Measurements from ENCODE around the gene RHBDD3.
"Not testable (repeated sequence)": the region's sequence is repeated elsewhere in the genome, so short reads cannot be mapped to it uniquely, and the experiment has no call there.

The RHBDD3 gene

DNA sequence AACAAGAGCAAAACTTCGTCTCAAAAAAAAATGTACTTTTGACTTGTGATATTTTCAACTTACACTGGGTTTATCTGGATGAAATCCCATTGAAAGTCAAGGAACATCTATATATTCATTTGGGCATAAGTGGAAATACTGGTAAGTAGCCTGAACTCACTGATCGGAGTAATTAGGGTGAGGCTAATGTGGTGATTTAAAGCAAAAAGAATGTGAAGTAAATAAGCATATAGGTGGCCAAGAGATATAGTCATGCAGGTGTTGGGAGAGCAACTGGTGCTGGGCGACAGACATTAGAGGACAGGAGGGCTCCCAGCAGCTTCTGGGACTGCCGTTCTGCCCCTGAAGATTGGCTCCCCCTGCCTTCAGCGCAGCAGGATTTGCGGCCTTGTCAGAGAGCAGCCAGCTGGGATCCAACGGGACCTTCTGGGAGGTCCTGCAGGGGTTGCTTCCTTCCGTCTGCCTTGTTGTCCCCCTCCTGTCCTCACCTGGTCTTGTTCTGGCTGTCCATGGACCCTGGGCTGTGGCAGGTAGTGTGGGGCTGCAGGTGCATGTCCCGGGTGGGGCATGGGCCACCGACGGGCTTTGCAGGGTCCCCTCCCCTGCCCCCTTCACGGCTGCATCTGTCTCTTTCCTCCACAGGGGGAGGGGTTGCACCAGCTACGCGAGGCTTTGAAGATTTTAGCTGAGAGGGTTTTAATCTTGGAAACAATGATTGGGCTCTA is 14.1 kb downstream of the RHBDD3 start:
- in situ Hi-C loops (cut with HindIII; ENCODE audit: low sequenced_read_pairs): no loop called here

DNA sequence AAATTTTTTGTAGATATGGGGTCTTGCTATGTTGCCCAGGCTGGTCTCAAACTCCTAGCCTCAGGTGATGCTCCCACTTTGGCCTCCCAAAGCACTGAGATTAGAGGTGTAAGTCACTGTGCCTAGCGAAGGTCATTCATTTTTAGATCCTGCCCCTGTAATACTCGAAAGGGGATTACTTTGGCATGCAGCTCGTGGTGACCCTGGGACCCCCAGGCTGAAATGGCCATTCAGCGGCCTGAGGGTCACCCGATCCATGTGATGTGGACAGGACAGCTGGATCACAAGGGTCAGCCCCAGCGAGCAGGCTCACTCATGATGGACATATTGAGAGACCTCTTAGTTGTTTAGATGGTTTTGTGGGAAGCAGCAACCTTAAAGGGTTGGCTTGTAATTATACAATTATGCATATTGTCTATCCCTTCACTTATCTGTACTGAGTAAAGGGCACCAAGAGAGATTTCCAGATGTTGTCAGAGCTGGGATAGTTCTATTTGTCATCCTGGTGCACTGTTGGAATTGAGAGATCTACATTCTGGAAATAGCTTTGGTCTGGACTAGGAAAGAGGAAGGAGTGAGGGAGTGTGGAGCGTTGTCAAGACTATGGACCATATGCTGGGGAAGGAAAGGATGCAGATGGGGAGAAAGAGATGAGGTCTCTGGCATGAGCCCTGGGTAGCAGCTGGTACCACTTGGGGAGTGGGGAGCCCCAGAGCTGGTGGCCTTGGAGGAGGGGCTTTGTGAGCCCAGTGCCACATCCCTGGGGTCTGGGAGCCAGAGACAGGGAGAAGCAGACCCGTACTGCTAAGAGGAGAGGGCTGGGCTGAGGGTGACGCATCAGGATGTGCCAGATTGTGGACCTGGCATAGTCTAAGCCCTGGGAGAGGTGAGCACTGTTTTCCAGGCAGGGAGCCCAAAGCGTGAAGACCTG is 15.5 kb downstream of the RHBDD3 start:
- in situ Hi-C loops (cut with HindIII; ENCODE audit: low sequenced_read_pairs): no loop called here

GRCh38 chr22:29251265-29251664 is 16.5 kb downstream of the RHBDD3 start:
- in situ Hi-C loops (cut with HindIII; ENCODE audit: low sequenced_read_pairs): no loop called here

- in situ Hi-C loops (cut with HindIII; ENCODE audit: low sequenced_read_pairs): not testable (repeated sequence)
These were observed 19.9 kb downstream of the RHBDD3 start for GRCh38 chr22:29247891-29248290.

DNA sequence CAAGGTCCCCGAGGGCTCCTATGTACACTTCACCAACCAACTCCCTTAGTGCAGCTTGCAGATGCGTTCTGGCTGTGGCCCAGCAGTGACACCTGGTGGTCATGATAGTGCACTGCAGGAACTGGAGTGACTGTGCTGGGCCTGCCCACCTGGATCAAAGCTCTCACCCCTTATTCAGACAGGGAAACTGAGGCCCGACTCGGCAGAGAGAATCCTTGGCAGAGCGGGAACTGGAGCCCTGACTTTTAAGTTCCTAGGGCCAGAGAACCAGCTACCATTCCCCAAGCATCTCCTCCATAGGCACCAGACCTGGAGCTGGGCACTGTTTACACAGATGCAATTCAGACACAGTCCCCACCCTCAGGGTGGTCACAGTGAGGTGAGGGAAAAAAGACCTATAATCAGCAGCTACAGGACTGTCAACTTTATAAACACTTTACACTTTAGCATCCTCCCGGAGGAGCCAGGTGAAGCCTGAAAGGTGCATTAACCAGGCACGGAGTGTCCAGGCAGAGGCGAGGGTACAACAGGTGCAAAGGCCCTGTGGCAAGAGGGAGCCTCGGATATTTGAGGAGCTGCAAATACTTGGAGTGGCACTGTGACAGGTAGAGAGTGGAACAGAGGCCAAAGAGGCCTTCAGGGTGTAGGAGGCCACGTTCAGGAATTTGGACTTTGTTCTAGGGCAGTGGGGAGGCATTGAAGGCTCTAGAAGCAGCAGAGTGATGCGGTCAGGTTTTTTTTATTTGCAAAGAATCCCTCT is 22.0 kb downstream of the RHBDD3 start:
- in situ Hi-C loops (cut with HindIII; ENCODE audit: low sequenced_read_pairs): no loop called here

- in situ Hi-C loops (cut with HindIII; ENCODE audit: low sequenced_read_pairs): no loop called here
These were observed 22.8 kb downstream of the RHBDD3 start for GRCh38 chr22:29244785-29245625.

DNA sequence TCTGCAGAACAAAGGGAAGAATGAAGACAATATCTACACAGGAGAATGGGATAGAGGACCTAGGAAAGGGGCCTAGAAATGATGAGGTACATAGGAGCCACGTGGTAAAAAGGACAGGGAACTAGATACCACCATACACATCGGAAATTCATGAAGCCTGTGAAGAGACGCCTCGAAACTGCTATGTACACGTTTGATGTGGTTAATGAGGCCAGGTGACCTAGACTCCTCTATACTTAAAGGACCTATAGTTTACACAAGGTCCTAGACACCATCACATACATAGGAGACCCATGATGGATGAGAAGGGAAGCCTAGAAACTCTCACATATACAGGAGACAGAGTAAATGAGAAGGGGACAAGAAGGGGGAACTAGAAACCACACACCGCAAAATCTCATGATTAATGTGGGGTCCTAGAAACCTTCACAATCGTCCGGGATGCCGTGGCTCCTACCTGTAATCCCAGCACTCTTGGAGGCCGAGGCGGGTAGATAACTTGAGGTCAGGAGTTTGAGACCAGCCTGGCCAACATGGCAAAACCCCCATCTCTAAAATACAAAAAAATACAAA is 23.8 kb downstream of the RHBDD3 start:
- in situ Hi-C loops (cut with HindIII; ENCODE audit: low sequenced_read_pairs): no loop called here

DNA sequence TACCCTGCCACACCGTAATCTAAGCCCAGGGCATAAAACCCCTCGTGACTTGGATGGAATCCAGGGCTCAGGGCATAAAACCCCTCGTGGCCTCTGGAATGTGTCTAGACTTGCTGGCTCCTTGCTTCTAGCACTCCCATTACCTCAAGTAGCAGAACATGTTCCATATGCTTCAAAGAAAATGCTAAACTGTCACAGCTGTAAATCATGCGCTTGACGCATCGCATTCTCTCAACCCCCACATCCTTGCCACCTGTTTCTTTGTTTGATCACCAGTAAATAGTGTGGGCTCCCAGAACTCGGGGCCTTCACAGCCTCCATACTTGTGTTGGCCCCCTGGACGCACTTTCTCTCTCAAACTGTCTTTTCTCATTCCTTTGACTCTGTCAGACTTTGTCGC is 27.3 kb downstream of the RHBDD3 start:
- in situ Hi-C loops (cut with HindIII; ENCODE audit: low sequenced_read_pairs): not testable (repeated sequence)

DNA sequence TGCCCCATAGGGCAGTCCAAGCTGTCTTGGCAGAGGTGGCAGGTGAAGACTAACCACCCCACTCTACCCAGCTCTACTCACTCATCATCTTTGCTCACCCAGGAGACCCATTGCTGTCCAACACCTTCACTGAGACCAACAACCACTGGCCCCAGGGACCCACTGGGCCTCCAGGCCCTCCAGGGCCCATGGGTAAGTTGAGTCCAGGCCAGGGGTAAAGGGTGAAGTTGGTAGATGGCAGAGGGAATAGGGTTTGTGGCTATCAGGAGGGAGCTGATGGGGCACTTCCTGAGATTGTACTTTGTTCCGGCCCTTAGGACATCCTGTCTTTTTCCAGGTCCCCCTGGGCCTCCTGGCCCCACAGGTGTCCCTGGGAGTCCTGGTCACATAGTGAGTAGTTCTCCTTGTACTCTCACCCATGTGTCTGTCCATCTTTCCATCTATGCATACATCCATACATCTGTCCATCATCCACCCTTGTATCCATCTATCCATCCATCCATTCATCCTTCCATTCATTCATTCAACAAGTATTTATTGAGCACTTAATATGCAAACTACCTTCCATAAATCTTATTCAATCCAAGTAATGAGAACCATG is 34.4 kb downstream of the RHBDD3 start:
- in situ Hi-C loops (cut with HindIII; ENCODE audit: low sequenced_read_pairs): no loop called here

DNA sequence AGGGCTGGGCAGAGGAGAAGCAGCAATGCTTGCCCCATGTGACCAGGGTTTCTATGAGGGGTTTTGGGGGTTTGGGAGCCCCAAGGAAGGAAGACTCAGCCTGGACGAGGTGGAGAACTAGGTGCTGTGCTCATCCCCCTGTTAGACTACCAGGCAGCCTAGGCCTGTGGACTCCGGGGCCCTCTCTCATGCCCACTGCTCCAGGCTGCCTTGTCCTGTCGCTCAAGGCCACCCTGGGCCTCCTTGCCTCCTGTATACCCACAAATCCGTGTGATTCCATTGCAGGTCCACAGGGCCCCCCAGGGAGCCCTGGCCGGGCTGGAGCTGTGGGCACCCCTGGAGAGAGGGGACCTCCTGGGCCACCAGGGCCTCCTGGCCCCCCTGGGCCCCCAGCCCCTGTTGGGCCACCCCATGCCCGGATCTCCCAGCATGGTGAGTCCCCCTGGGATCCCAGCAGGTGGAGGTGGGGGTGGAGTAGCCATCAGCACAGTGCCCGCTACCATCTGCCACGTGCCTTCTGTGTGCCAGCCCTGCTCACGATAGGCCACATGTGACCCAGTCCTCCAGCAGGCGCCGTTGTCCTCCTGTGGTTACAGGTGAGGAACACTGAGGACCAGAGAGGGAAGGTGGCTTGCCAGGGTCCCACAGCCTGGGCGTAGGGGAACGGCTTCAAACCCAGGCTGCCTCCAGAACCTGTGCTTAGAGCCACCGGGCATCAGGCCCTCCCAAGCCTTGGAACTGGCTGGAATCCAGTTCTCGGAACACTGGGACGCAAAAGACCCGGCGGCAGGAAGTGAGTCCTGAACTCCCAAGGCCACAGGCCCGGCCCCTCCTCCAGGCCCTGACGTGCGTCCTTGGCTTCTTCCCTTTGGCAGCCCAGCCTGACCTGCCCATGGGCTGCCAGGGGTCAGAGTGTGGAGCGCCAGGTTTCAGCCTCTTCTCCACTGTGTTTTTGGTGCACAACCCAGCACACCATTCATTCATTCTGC is 35.5 kb downstream of the RHBDD3 start:
- in situ Hi-C loops (cut with HindIII; ENCODE audit: low sequenced_read_pairs): no loop called here

DNA sequence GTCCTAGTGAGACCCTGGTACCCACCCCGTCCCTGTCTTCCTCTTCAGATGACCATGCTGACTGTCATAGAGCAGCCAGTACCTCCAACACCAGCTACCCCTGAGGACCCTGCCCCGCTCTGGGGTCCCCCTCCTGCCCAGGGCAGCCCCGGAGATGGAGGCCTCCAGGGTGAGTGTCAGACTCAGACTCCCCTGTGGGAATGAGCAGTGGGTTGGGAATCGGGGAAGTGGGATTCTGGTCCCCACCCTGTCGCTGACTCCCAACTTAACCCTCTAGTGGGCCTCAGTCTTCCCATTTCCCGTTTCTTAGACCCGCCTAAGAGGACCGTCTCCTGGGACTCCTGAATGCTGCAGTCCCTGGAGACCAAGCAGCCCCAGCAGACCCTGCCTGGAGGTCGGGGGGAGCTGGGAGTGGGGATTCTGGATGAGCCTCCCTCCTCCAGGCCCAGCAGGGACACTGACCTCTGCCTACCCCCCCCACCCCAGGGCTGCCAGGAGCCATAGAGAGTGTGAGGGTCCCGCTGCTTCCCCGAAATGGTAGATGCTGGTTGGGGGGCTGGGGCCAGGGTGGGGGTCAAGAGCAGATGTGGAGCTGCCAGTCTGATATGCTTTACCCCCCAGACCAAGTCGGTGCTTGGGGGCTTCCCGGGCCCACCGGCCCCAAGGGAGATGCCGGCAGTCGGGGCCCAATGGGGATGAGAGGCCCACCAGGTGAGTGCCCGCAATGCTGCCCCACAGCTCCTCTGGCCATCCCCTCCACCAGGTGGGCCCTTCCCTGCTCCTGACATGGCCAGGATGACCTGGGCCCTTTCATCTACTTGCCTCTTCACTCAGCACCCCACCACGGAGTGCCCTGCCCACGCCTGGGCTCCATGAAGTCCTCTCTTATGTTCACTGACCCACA is 36.6 kb downstream of the RHBDD3 start:
- in situ Hi-C loops (cut with HindIII; ENCODE audit: low sequenced_read_pairs): no loop called here

GRCh38 chr22:29226351-29226981 is 41.3 kb downstream of the RHBDD3 start:
- in situ Hi-C loops (cut with HindIII; ENCODE audit: low sequenced_read_pairs): no loop called here

- in situ Hi-C loops (cut with HindIII; ENCODE audit: low sequenced_read_pairs): no loop called here
These were observed 42.2 kb downstream of the RHBDD3 start for GRCh38 chr22:29225422-29226090.

DNA sequence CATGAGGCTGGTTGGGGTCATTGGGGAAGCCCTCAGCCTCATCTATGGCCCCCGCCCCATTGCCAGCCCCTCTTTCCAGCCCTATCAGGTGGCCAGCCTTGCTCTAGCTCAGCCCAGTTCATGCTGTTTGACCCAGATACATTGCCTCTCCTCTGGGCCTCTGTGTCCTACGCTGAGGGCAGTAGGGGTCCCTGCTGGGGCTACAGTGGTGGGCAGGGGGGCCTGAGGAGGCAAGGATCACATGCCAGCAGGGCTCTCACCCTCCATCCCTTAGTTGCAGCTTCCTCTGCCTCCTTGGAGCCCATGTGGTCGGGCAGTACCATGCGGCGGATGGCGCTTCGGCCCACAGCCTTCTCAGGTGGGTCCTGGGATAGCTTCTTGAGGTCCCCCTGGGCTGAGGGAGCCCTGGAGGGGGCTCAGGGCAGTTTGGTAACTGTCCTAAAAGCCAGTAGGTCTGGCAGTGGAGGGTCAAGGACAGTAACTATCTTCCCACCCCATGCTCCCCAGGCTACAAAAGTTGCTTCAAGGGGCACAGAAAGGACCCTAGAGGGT is 42.8 kb downstream of the RHBDD3 start:
- in situ Hi-C loops (cut with HindIII; ENCODE audit: low sequenced_read_pairs): no loop called here

- in situ Hi-C loops (cut with HindIII; ENCODE audit: low sequenced_read_pairs): no loop called here
These were observed 43.5 kb downstream of the RHBDD3 start for GRCh38 chr22:29224121-29224858.

All from endothelial cell of hepatic sinusoid (primary cell).